HG02588 (cell line): Measurements from ENCODE around the gene APBB3.
"Not testable (repeated sequence)": the region's sequence is repeated elsewhere in the genome, so short reads cannot be mapped to it uniquely, and the experiment has no call there.

ENCODE experiments used
- ATAC-seq: cut with Tn5 transposase; IDR thresholded peaks from one replicate; pipeline ENCODE4 v1.9.1; 2021; ENCODE audit warnings: mild to moderate bottlenecking, moderate library complexity; ENCODE audit not compliant: unreplicated experiment

Gene APBB3, protein sequence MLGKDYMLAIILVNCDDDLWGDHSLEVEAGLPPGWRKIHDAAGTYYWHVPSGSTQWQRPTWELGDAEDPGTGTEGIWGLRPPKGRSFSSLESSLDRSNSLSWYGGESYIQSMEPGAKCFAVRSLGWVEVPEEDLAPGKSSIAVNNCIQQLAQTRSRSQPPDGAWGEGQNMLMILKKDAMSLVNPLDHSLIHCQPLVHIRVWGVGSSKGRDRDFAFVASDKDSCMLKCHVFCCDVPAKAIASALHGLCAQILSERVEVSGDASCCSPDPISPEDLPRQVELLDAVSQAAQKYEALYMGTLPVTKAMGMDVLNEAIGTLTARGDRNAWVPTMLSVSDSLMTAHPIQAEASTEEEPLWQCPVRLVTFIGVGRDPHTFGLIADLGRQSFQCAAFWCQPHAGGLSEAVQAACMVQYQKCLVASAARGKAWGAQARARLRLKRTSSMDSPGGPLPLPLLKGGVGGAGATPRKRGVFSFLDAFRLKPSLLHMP

DNA sequence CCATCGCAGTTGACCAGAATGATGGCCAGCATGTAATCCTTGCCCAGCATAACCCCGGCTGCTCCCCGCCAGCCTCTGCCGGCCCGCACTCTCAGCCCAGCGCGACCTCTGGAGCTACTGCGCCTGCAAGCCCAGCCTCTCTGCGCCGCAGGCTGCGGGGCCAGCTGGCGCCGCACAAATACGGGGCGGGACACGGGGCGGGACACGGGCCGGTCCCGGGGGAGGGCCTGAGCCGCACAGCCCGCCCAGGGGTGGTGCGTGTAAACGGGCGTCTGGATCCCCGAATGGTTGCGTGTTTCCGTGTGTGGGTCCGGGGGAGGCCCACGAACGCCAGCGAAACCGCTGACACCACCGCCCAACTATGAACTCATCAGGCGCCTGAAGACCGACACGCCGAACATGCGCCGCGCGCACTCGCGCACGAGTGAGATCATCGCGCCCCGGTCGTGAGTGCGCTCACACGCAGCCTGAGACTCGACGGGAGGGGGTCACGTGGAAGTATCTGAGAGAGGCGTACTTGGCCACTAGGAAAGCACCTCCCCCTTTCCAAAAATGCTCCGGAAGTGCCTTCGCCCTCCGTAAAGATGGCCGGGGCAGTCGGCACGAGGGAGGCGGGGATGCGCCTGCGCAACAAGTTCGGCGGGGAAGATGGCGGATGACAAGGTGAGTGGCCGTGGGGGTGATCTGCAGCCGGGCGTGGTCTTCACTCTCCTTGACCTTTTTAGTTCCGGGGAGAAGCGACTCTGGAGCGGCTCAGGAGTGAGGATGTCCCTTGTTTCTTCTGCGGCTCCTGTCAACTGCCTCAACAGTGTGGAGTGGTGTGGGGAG lies at the start of gene APBB3, which contains the start of gene SLC35A4:
Gene APBB3 (minus strand): TSS at position 403 of the 828 bp plus-strand sequence. CDS start 353 bp downstream, at position 50.
Gene SLC35A4 (plus strand): TSS at position 633 of the 828 bp plus-strand sequence. CDS start 2,342 bp downstream, outside the sequence.
- peak; percentile 88 for ATAC-seq

DNA sequence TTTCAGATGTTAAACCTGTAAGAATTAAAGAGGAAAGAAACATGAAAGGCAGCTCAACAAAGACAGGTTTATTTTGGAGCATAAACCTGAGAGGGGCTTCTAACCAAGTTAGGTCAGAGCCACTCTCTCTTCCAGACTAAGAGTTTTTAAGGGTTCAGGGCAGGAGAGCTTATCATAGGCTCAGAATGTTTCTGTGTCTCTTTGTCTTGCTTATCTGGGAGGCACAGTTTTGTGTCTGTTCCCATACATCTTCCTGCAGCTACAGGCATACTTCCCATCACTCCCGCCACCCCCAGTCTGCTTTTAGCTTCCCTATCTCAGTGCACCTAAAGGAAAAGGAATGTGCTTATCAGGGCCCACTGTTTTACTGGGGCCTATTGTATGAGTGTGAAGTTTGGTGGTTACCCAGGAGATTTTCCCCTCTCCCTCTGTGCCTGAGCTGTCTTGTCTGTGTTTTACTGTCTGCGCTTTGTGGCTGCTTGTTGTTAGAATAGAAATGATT lies 46.7 kb upstream of the APBB3 start:
- ATAC-seq: no peak

GRCh38 chr5:140609126-140609525 lies 44.7 kb upstream of the APBB3 start:
- ATAC-seq: no peak

- ATAC-seq: no peak
These were observed 44.3 kb upstream of the APBB3 start for GRCh38 chr5:140608722-140609121.

GRCh38 chr5:140607031-140607430 lies 42.6 kb upstream of the APBB3 start:
- no peak for ATAC-seq

GRCh38 chr5:140605879-140606278 lies 41.5 kb upstream of the APBB3 start:
- no peak for ATAC-seq

- no peak for ATAC-seq
These were observed 39.3 kb upstream of the APBB3 start for GRCh38 chr5:140603734-140604133.

- ATAC-seq: not testable (repeated sequence)
These were observed 39.0 kb upstream of the APBB3 start for GRCh38 chr5:140603446-140603698.

GRCh38 chr5:140602147-140602546 lies 37.7 kb upstream of the APBB3 start:
- ATAC-seq: no peak

DNA sequence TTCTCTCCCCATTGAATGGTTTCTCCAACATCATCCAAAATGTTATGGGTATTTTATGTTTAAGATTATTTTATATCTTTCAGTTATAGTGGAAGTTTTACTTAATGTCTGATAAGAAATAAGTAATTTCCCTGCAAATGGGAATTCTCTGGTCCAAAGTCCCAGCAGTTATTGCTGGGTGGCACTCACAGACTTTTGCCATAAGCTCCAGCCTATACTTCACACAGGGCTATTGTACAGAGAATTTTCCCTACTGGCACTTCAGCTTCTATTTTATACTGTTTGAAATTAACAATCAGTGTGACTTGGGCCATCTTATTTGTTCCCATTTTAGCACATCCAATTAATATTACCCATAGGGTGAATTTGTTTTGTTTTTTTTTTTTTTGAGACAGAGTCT lies 35.7 kb upstream of the APBB3 start:
- no peak for ATAC-seq

DNA sequence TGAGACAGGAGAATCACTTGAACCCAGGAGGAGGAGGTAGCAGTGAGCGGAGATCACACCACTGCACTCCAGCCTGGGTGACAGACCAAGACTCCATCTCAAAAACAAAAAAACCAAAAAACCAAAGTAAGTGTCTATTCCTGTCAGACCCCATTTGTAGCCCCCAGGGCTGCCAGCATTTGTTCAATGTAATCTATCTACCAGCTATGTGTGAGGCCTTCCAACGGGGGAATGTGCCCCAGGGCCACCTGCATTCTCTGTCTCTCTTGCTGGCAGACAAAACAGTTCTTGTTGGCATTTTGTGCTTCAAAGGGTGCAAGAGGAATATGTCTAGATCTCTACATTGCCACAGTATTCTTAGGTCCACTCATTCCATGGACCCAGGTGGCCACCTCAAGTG lies 34.4 kb upstream of the APBB3 start:
- no peak for ATAC-seq

GRCh38 chr5:140596321-140596741 lies 31.9 kb upstream of the APBB3 start:
- ATAC-seq: no peak

DNA sequence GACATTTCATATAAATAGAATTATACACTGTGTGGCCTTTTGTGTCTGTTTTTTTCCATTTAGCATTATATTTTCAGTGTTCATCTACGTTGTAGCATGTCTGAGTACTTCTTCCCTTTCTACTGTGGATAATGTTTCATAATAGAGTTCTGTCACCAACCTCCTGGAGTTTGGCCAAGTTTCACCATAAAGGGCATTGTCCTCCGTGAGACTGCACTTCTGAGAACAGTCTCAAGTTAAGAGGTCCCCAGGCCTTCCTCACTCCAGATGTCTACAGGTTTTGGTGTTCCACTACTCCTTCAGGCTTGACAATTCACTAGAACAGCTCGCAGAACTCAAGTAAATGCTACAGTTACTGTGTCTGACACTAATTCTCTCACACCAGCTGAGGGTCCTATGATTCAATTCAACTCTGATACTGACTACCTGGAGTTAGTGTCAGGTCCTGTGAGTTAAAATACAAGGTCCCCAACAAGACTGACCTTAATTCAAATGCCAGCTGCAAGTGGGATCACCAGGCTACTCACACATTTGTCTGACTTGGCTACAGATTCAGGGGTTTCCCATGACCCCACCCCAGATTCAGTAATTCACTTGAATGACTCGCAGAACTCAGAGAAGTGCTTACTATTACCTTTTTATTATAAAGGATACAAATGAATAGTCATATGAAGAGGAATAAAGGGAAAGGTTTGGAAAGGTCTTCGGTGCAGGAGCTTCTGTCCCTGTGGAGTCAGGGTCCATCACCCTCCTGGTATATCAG lies 31.3 kb upstream of the APBB3 start:
- no peak for ATAC-seq

- no peak for ATAC-seq
These were observed 29.8 kb upstream of the APBB3 start for GRCh38 chr5:140594169-140594568.

DNA sequence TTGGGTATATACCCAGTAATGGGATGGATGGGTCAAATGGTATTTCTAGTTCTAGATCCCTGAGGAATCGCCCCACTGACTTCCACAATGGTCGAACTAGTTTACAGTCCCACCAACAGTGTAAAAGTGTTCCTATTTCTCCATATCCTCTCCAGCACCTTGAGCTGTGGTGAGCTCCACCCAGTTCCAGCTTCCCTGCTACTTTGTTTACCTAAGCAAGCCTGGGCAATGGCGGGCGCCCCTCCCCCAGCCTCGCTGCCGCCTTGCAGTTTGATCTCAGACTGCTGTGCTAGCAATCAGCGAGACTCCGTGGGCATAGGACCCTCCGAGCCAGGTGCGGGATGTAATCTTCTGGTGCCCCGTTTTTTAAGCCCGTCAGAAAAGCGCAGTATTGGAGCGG lies 28.7 kb upstream of the APBB3 start:
- ATAC-seq: not testable (repeated sequence)

- ATAC-seq: no peak
These were observed 27.5 kb upstream of the APBB3 start for GRCh38 chr5:140591747-140592372.

DNA sequence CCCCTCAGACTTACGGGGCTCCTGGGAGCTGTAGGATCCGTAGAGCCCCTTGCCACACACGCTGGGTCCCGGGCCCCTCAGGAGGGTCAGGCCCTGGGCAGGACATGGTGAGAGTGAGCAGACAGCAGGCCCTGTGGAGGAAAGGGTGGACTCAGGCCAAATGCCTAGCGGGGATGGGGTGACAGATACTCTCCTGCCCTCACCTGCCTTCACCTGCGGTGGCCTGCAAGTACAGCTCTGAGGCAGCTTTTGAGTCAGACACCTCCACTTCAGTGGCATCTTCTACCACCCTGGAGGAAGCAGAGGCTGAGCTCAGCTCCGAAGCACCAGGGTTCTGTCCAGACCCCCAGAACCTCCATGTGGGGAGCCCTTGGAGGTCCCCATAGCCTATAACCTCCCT lies 26.5 kb upstream of the APBB3 start:
- no peak for ATAC-seq

DNA sequence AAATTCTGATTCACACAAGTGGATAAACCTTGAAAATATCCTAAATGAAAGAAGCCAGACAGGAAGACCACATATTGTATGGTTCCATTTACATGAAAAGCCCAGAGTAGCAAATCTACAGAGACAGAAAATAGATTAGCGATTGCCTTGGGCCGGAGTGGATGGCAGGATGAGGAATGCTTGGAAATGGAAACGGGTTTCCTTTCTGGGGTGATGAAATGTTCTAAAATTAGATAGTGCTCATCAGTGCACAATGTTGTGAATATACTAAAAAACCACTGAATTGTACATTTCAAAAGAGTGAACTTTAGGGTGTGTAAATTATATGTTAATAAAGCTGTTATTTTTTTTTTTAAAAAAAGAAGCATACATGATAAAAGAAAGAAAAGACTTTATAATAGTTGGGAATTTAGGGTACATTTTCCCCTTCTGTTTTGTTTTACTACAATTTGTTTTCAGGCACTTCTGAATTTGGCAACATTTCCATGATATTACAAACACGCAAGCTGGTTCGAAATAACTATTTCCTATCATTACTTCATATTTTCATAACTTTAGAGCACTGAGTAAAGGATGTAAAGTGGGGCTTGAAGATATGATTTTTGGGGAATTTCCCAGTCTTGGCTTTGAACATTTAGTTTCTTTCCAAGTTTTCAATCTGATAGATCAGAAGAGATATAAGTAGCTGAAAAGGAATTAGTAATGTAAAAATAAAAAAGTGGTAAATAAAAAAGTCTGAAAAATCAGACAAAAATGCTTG lies 24.1 kb upstream of the APBB3 start:
- no peak for ATAC-seq

DNA sequence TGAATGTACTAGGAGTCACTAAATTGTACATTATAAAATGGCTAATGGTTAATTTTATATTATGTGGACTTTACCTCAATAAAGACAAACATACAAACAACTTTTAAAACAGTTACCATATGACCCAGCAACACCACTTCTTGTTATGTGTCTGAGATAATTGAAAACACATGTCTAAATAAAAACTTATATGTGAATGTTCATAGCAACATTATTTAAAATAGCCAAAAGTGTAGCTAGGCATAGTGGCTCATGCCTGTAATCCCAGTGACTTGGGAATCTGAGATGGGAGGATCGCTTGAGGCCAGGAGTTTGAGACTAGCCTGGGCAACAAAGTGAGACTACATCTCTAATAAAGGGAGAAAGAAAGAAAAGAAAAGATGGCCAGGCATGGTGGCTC lies 23.1 kb upstream of the APBB3 start:
- ATAC-seq: no peak
